Psoas muscle (tissue), 8 donors: ENCODE measurements around the gene LIX1L. TPM values are rescaled to one million over a fixed set of nuclear protein-coding genes. Genes with fewer than 3 reads are reported as not detected.
A peak's percentile ranks its signal among the peaks of the same experiment; 100 is the strongest.

Experiments used
- ATAC-seq, 4 donors: fragments of 200-7000 bp; cut with Tn5 transposase; one replicate each; pipeline ENCODE4 v1.9.1; 2020; ENCODE audit warnings: moderate library complexity in 3 of 4, mild to moderate bottlenecking in 2 of 4
- DNase-seq, 2 donors: peaks; one replicate each; pipeline ENCODE4 v3.0.0-alpha.2; 2020
- H3K27ac ChIP-seq: fragments of 200-600 bp; one replicate; pipeline ENCODE4 v1.8.0; 2022
- H3K27me3 ChIP-seq, 3 donors: fragments of 200-600 bp in 1 of 3; one replicate each; pipeline versions ENCODE4 v1.6.1 to v1.8.0; 2013 to 2022; ENCODE audit warnings: low read length in 2 of 3, mild to moderate bottlenecking in 2 of 3, moderate library complexity in 1 of 3; ENCODE audit not compliant: insufficient read depth in 3 of 3
- H3K36me3 ChIP-seq, 2 donors: fragments of 200-600 bp in 1 of 2; one replicate each; pipeline versions ENCODE4 v1.6.1 to v1.8.0; 2013 to 2022; ENCODE audit warnings: low read depth in 1 of 2, mild to moderate bottlenecking in 1 of 2, moderate library complexity in 1 of 2; ENCODE audit not compliant: insufficient read depth in 1 of 2
- H3K4me1 ChIP-seq: fragments of 200-600 bp; one replicate; pipeline ENCODE4 v1.8.0; 2022
- H3K4me3 ChIP-seq: fragments of 200-600 bp; one replicate; pipeline ENCODE4 v1.8.0; 2022; ENCODE audit warnings: mild to moderate bottlenecking
- H3K9me3 ChIP-seq: fragments of 200-600 bp; one replicate; pipeline ENCODE4 v1.8.0; 2022
- WGBS, 3 donors: extraction: QIAGEN DNeasy Blood & Tissue Kit; methylation state at CpG; one replicate each; pipeline versions ENCODE4 v1.1.6 to v1.1.7; 2013; 5-methylcytosine and 5-hydroxymethylcytosine counted together
- intact Hi-C, 2 donors: fragments of 100-400 bp; cut with DNase I; formaldehyde crosslinking; loops; one replicate each; pipeline versions ENCODE4 v1.11.0 to v1.14.2; 2022
- polyA plus RNA-seq, 3 donors: library from polyadenylated mRNA; stranded (reverse); fragments of 200-250 nt; gene quantifications; one replicate each; pipeline ENCODE4 v1.2.3, GENCODE V29; 2013
- total RNA-seq, 4 donors: library from RNA; stranded (reverse); fragmentation: NEBNext Ultra II Directional in 2 of 4; extraction: Animal tissue kit (Norgen Biotek cat#: 25700) in 2 of 4; gene quantifications; one replicate each; pipeline versions ENCODE4 v1.2.1 to v1.2.4, GENCODE V29; 2021 to 2023
- TF ChIP-seq, protein P1 (sequence below): fragments of 200-600 bp; IDR thresholded peaks from one replicate; pipeline ENCODE4 v1.8.0; 2022; ENCODE audit warnings: antibody characterized with exemption
- donor health status: healthy with polysubstance abuse.
- donor health status: DM: no; HTN: no; CAD: no; lungs with moderate emphysema.
- donor health status: Bipolar disorder and iron deficiency.
- donor health status: healthy.
- donor health status: DM: yes; HTN: yes; CAD: no.
- donor health status: DM: no; HTN: no; CAD: no.
- donor health status: DM: no; HTN: no; CAD: no.
- donor health status: DM: yes; HTN: yes; CAD: no.

Gene LIX1L
- total and polyA plus RNA-seq, 7 donors = 14.6 to 59.7 (median 28.1) TPM

GRCh38 chr1:145994391-145995120 is 36.7 kb upstream of the LIX1L start:
- Histone ChIP-seq H3K27ac (peak overlapping the region; percentile 98), H3K4me1 (peaks cover 17% of the 10 kb centered on the region), H3K36me3 (peaks cover 24 to 39% of the 10 kb centered on the region in 2 donors), H3K4me3 (peak overlapping the region; percentile 80), H3K9me3 (no peaks in the 10 kb centered on the region), H3K27me3 (no peaks in the 10 kb centered on the region)
- ATAC-seq = no peak
- intact Hi-C loops = no loop called here
- TF ChIP-seq, protein P1, sequence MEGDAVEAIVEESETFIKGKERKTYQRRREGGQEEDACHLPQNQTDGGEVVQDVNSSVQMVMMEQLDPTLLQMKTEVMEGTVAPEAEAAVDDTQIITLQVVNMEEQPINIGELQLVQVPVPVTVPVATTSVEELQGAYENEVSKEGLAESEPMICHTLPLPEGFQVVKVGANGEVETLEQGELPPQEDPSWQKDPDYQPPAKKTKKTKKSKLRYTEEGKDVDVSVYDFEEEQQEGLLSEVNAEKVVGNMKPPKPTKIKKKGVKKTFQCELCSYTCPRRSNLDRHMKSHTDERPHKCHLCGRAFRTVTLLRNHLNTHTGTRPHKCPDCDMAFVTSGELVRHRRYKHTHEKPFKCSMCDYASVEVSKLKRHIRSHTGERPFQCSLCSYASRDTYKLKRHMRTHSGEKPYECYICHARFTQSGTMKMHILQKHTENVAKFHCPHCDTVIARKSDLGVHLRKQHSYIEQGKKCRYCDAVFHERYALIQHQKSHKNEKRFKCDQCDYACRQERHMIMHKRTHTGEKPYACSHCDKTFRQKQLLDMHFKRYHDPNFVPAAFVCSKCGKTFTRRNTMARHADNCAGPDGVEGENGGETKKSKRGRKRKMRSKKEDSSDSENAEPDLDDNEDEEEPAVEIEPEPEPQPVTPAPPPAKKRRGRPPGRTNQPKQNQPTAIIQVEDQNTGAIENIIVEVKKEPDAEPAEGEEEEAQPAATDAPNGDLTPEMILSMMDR = no peak
- DNase-seq = peak; percentile 41 to 68
- 2 to 6% (median 3%) methylated on average over 10 of the region's 10 CpGs for WGBS, 3 donors

DNA sequence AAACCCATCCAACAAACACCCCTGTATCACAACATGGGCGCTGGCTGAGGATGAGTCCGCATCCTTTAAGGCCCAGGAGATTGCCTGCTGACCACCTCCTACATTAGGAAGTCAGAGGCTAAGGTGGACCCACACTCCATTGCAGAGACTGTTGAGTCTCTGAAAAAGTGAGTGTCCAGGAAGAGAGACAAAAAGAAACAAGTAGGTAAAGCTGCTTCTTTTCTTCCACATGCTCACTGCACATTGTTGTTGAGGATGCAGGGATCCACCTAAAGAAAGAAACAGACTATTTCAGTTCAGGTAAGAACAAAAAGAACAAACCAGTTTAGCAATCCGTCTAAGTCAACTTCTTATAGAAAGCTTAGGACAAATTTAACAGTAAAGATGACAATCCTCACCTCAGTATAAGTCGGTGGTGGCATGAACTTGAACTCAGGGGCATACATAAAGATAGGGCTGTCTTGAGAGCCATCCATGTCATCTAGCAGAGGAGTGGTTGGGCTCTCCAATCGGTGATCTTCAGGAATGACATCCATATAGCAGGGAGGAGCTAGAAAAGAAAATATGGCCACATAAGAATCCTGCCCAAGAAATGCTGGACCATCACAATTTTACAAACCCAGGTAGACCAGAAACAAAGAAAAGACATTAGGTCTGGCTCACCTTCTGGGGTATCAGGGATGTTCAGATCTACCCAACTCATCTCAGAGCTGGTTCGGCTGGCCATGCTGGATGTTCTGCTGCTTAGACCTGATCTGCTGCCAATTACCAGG is 36.0 kb upstream of the LIX1L start:
- H3K36me3 ChIP-seq = peaks cover 24 to 39% of the 10 kb centered on the region in 2 donors
- no peak for ATAC-seq
- no peaks in the 10 kb centered on the region for H3K27me3 ChIP-seq
- DNase-seq = no peak
- peaks cover 11% of the 10 kb centered on the region for H3K4me1 ChIP-seq
- TF ChIP-seq, protein P1 = no peak
- intact Hi-C loops = no loop called here
- no peaks in the 10 kb centered on the region for H3K9me3 ChIP-seq
- H3K27ac ChIP-seq = peak overlapping the region; percentile 98
- 19 to 28% (median 25%) methylated on average over 6 of the region's 6 CpGs for WGBS, 3 donors
- peak overlapping the region; percentile 80 for H3K4me3 ChIP-seq

- no peak for ATAC-seq
- no peak for DNase-seq
- intact Hi-C loops = no loop called here
- Histone ChIP-seq H3K27ac (peak overlapping the region; percentile 98), H3K27me3 (no peaks in the 10 kb centered on the region), H3K36me3 (peaks cover 24 to 39% of the 10 kb centered on the region in 2 donors), H3K4me3 (peak overlapping the region; percentile 80), H3K9me3 (no peaks in the 10 kb centered on the region), H3K4me1 (peaks cover 4% of the 10 kb centered on the region)
- WGBS, 3 donors = 33 to 52% (median 44%) methylated on average over 5 of the region's 5 CpGs
- TF ChIP-seq, protein P1 = no peak
These were observed 35.3 kb upstream of the LIX1L start for GRCh38 chr1:145992958-145993617.

DNA sequence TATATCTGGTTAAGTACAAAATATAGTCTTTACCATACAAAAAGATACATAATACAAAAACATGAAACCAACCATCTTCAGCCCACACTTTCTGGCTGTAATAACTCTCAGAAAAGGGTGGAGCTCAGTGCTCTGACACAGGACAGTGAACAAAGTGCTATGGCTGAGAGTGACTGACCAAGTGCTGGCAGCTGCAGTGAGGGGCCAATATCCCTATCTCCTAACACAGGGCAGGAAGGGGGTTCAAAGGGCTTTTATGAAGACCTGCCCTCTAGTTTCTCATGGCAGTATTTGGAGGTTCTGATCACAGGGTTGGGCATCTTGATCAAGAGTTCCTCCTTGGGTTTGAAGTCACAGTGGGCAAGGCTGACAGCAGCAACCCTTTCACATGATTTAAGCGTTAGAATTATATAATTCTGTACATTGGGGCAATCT is 34.7 kb upstream of the LIX1L start:
- intact Hi-C loops = no loop called here
- DNase-seq (peak in 1 of 2 donors; percentile 70), ATAC-seq (peak; percentile 9 to 21 (median 14))
- Histone ChIP-seq H3K4me3 (peak overlapping the region; percentile 80), H3K27ac (peak overlapping the region; percentile 98), H3K27me3 (no peaks in the 10 kb centered on the region), H3K4me1 (peaks cover 4% of the 10 kb centered on the region), H3K9me3 (no peaks in the 10 kb centered on the region), H3K36me3 (peaks cover 24 to 39% of the 10 kb centered on the region in 2 donors)
- TF ChIP-seq, protein P1 = no peak
- 13 to 55% (median 22%) methylated on average over 1 of the region's 1 CpG for WGBS, 3 donors
